Measurements from ENCODE around the gene NAE1. TPM values are rescaled to one million over a fixed set of nuclear protein-coding genes. Genes with fewer than 3 reads are reported as not detected.

NAE1 gene
- polyA plus RNA-seq, 1 donor (not counting 4 experiments of a cell fraction or from before 2014, with no cell fraction given), result 113 TPM

GRCh38 chr16:66776457-66776856 is 54.3 kb downstream of the NAE1 start:
- Histone ChIP-seq H3K9me1 (ENCODE audit: control insufficient read depth, extremely low read depth, insufficient read depth, low read length) (no peaks in the 10 kb centered on the region), H4K20me1 (ENCODE audit: control insufficient read depth, extremely low read depth, insufficient read depth, low read length) (no peaks in the 10 kb centered on the region), H3K4me3 (ENCODE audit: control insufficient read depth in 2 of 3, extremely low read depth in 1 of 3, insufficient read depth in 2 of 3, low read depth in 1 of 3, low read length in 3 of 3) (no peak overlapping the region), H3K9ac (ENCODE audit: control insufficient read depth, extremely low read depth, insufficient read depth, low read length) (no peak overlapping the region), H2AFZ (ENCODE audit: control insufficient read depth, low read length) (no peak overlapping the region), H3K79me2 (ENCODE audit: control insufficient read depth, insufficient read depth, low read length) (no peaks in the 10 kb centered on the region), H3K4me2 (ENCODE audit: control insufficient read depth, extremely low read depth, insufficient read depth, low read depth, low read length) (no peak overlapping the region), H3K27me3 (ENCODE audit: control insufficient read depth, extremely low read depth, insufficient read depth, low read length) (no peaks in the 10 kb centered on the region), H3K9me3 (ENCODE audit: control insufficient read depth, low read depth, low read length) (no peaks in the 10 kb centered on the region), H3K4me1 (ENCODE audit: control insufficient read depth, extremely low read depth, insufficient read depth, low read length) (no peaks in the 10 kb centered on the region), H3K36me3 (ENCODE audit: control insufficient read depth in 2 of 2, extremely low read depth in 1 of 2, insufficient read depth in 2 of 2, low read length in 2 of 2) (no peaks in the 10 kb centered on the region), H3K27ac (ENCODE audit: control insufficient read depth, insufficient read depth, low read length) (no peak overlapping the region)
- dilution Hi-C loops (cut with MboI; ENCODE audit: extremely low pct_ligation_motif_present, low sequenced_read_pairs), result no loop called here
- TF ChIP-seq, protein P1, sequence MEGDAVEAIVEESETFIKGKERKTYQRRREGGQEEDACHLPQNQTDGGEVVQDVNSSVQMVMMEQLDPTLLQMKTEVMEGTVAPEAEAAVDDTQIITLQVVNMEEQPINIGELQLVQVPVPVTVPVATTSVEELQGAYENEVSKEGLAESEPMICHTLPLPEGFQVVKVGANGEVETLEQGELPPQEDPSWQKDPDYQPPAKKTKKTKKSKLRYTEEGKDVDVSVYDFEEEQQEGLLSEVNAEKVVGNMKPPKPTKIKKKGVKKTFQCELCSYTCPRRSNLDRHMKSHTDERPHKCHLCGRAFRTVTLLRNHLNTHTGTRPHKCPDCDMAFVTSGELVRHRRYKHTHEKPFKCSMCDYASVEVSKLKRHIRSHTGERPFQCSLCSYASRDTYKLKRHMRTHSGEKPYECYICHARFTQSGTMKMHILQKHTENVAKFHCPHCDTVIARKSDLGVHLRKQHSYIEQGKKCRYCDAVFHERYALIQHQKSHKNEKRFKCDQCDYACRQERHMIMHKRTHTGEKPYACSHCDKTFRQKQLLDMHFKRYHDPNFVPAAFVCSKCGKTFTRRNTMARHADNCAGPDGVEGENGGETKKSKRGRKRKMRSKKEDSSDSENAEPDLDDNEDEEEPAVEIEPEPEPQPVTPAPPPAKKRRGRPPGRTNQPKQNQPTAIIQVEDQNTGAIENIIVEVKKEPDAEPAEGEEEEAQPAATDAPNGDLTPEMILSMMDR (optimal IDR thresholded peaks at IDR 0.05 in 1 of 3, IDR thresholded peaks at IDR 0.05 in 1 of 3, conservative IDR thresholded peaks at IDR 0.05 in 1 of 3; ENCODE audit: extremely low read depth in 1 of 3, insufficient read depth in 2 of 3, low read length in 3 of 3), result no peak
- TF ChIP-seq EZH2 (IDR thresholded peaks at IDR 0.05; ENCODE audit: low read length), result no peak
- DNase-seq (ENCODE audit: low read depth, low spot score) (no peak), FAIRE-seq (no peak)

DNA sequence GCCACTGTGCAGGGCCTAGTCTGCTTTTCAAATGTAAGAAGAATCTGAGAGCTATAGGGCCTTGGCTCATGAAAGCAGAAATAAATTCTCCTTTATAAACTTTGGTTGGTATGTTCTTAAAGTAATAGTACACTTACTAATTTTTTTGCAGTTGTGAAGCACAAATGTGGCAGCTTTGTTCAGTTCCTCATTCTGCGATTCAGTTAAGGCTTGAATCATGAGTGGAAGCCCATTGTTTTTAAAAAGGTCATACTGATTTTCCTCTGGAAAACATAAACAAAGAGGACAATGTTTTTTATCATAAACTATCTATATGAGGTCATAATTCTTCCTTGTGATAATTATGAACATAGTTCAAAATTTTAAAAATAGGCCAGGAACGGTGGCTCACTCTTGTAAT is 55.8 kb downstream of the NAE1 start:
- dilution Hi-C loops (cut with MboI; ENCODE audit: extremely low pct_ligation_motif_present, low sequenced_read_pairs), result no loop called here
- H3K27ac ChIP-seq (ENCODE audit: control insufficient read depth, insufficient read depth, low read length), result no peak overlapping the region
- no peaks in the 10 kb centered on the region for H3K36me3 ChIP-seq (ENCODE audit: control insufficient read depth in 2 of 2, extremely low read depth in 1 of 2, insufficient read depth in 2 of 2, low read length in 2 of 2)
- no peaks in the 10 kb centered on the region for H4K20me1 ChIP-seq (ENCODE audit: control insufficient read depth, extremely low read depth, insufficient read depth, low read length)
- no peaks in the 10 kb centered on the region for H3K79me2 ChIP-seq (ENCODE audit: control insufficient read depth, insufficient read depth, low read length)
- no peaks in the 10 kb centered on the region for H3K27me3 ChIP-seq (ENCODE audit: control insufficient read depth, extremely low read depth, insufficient read depth, low read length)
- no peak for DNase-seq (ENCODE audit: low read depth, low spot score)
- no peaks in the 10 kb centered on the region for H3K9me1 ChIP-seq (ENCODE audit: control insufficient read depth, extremely low read depth, insufficient read depth, low read length)
- no peak overlapping the region for H3K4me2 ChIP-seq (ENCODE audit: control insufficient read depth, extremely low read depth, insufficient read depth, low read depth, low read length)
- H3K9me3 ChIP-seq (ENCODE audit: control insufficient read depth, low read depth, low read length), result no peaks in the 10 kb centered on the region
- H3K4me3 ChIP-seq (ENCODE audit: control insufficient read depth in 2 of 3, extremely low read depth in 1 of 3, insufficient read depth in 2 of 3, low read depth in 1 of 3, low read length in 3 of 3), result no peak overlapping the region
- TF ChIP-seq, protein P1 (optimal IDR thresholded peaks at IDR 0.05 in 1 of 3, IDR thresholded peaks at IDR 0.05 in 1 of 3, conservative IDR thresholded peaks at IDR 0.05 in 1 of 3; ENCODE audit: extremely low read depth in 1 of 3, insufficient read depth in 2 of 3, low read length in 3 of 3), result no peak
- TF ChIP-seq EZH2 (IDR thresholded peaks at IDR 0.05; ENCODE audit: low read length), result no peak
- no peak overlapping the region for H2AFZ ChIP-seq (ENCODE audit: control insufficient read depth, low read length)
- no peaks in the 10 kb centered on the region for H3K4me1 ChIP-seq (ENCODE audit: control insufficient read depth, extremely low read depth, insufficient read depth, low read length)
- no peak overlapping the region for H3K9ac ChIP-seq (ENCODE audit: control insufficient read depth, extremely low read depth, insufficient read depth, low read length)
- no peak for FAIRE-seq

Data from keratinocyte (primary cell).